HepG2 (cell line): Measurements from ENCODE around the gene HBA1. TPM values are rescaled to one million over a fixed set of nuclear protein-coding genes. Genes with fewer than 3 reads are reported as not detected.

Source experiments
- ARID2 ChIP-seq: sonication (generic); formaldehyde crosslinking; IDR thresholded peaks from 2 replicates; pipeline ENCODE4 v1.8.1; 2022; ENCODE audit warnings: mild to moderate bottlenecking, missing genetic modification reagents, borderline replicate concordance
- CBX1 ChIP-seq: IDR thresholded peaks from one replicate; pipeline ENCODE4 v1.6.1; 2016; ENCODE audit warnings: antibody characterized with exemption, low read depth
- CHCHD3 ChIP-seq: sonication (generic); formaldehyde crosslinking; IDR thresholded peaks from 2 replicates; pipeline ENCODE4 v1.8.0; 2022; ENCODE audit warnings: mild to moderate bottlenecking, missing genetic modification reagents, moderate library complexity
- HOXA3 ChIP-seq: sonication (generic); formaldehyde crosslinking; IDR thresholded peaks from 2 replicates; pipeline ENCODE4 v1.5.0; 2020; ENCODE audit warnings: missing genetic modification reagents
- JUND ChIP-seq: sonication (generic); formaldehyde crosslinking; IDR thresholded peaks from 2 replicates; pipeline ENCODE4 v1.8.0; 2022; ENCODE audit warnings: mild to moderate bottlenecking, missing genetic modification reagents
- MTA1 ChIP-seq: sonication (generic); formaldehyde crosslinking; IDR thresholded peaks from 2 replicates; pipeline ENCODE4 v1.4.0; 2020; ENCODE audit warnings: missing genetic modification reagents, mild to moderate bottlenecking, borderline replicate concordance
- NFKBIZ ChIP-seq: IDR thresholded peaks from 2 replicates; pipeline ENCODE4 v1.6.1; 2018; ENCODE audit warnings: missing genetic modification reagents, missing compliant biosample characterization
- PCBP2 ChIP-seq: fragments of 200-400 bp; formaldehyde crosslinking; optimal IDR thresholded peaks from 2 replicates; pipeline ENCODE3; 2018; ENCODE audit warnings: low read length, low read depth; ENCODE audit not compliant: poor library complexity, severe bottlenecking
- SYNCRIP ChIP-seq: fragments of 200-400 bp; formaldehyde crosslinking; IDR thresholded peaks from 2 replicates; pipeline ENCODE4 v1.6.1; 2018; ENCODE audit warnings: mild to moderate bottlenecking, low read depth, low read length; ENCODE audit not compliant: insufficient read depth
- ZFYVE20 ChIP-seq: sonication (generic); formaldehyde crosslinking; IDR thresholded peaks from 2 replicates; pipeline ENCODE4 v1.8.0; 2023; ENCODE audit warnings: low read depth, mild to moderate bottlenecking, moderate library complexity, missing genetic modification reagents, borderline replicate concordance
- ZNF17 ChIP-seq: sonication (generic); formaldehyde crosslinking; IDR thresholded peaks from 2 replicates; pipeline ENCODE4 v1.5.0; 2020; ENCODE audit warnings: mild to moderate bottlenecking, missing genetic modification reagents
- ZNF749 ChIP-seq: sonication (generic); formaldehyde crosslinking; IDR thresholded peaks from 2 replicates; pipeline ENCODE4 v1.8.0; 2022; ENCODE audit warnings: mild to moderate bottlenecking, missing genetic modification reagents, moderate library complexity, borderline replicate concordance
- ZNF850 ChIP-seq: sonication (generic); formaldehyde crosslinking; conservative IDR thresholded peaks from 2 replicates; pipeline ENCODE4 v1.9.0; 2021; ENCODE audit warnings: mild to moderate bottlenecking, missing genetic modification reagents
- polyA plus RNA-seq, 8 experiments: library from polyadenylated mRNA; depleted of rRNA in 3 of 8; stranded (reverse) in 7 of 8; unstranded in 1 of 8; fragments of >200 nt; fragmentation: Illumina TruSeq in 4 of 8; extraction: Trizol in 4 of 8; gene quantifications; 2 replicates each; pipeline versions ENCODE4 v1.2.1 to v1.2.3, GENCODE V29; 2011 to 2016; ENCODE audit warnings: low read depth in 4 of 8, missing spikeins in 1 of 8, mixed read lengths in 1 of 8; ENCODE audit not compliant: insufficient read depth in 1 of 8
- total RNA-seq, 5 experiments: library from RNA; depleted of rRNA; stranded (reverse); fragments of >200 nt; fragmentation: Illumina TruSeq; extraction: Trizol; gene quantifications; 2 replicates each; pipeline ENCODE4 v1.2.3, GENCODE V29; 2016; ENCODE audit warnings: low read depth in 1 of 5
- TF ChIP-seq, protein P1 (sequence below): sonication (generic); formaldehyde crosslinking; IDR thresholded peaks from 2 replicates; pipeline ENCODE4 v1.8.0; 2022; ENCODE audit warnings: low read depth, missing genetic modification reagents
- TF ChIP-seq, protein P2 (sequence below): sonication (generic); formaldehyde crosslinking; IDR thresholded peaks from 2 replicates; pipeline ENCODE4 v1.8.1; 2023; ENCODE audit warnings: missing genetic modification reagents, inconsistent platforms, borderline replicate concordance
- TF ChIP-seq, protein P3 (sequence below): IDR thresholded peaks from 2 replicates; pipeline ENCODE4 v1.6.1; 2012; ENCODE audit warnings: inconsistent platforms
- TF ChIP-seq, protein P4 (sequence below): sonication (generic); formaldehyde crosslinking; IDR thresholded peaks from 2 replicates; pipeline ENCODE4 v1.8.0; 2022; ENCODE audit warnings: mild to moderate bottlenecking, missing genetic modification reagents

HBA1 gene
- total and polyA plus RNA-seq, 2 of the 13 experiments (the other 11 are each of a cell fraction or from before 2014, with no cell fraction given) = 0.59 TPM; not detected in 1

DNA sequence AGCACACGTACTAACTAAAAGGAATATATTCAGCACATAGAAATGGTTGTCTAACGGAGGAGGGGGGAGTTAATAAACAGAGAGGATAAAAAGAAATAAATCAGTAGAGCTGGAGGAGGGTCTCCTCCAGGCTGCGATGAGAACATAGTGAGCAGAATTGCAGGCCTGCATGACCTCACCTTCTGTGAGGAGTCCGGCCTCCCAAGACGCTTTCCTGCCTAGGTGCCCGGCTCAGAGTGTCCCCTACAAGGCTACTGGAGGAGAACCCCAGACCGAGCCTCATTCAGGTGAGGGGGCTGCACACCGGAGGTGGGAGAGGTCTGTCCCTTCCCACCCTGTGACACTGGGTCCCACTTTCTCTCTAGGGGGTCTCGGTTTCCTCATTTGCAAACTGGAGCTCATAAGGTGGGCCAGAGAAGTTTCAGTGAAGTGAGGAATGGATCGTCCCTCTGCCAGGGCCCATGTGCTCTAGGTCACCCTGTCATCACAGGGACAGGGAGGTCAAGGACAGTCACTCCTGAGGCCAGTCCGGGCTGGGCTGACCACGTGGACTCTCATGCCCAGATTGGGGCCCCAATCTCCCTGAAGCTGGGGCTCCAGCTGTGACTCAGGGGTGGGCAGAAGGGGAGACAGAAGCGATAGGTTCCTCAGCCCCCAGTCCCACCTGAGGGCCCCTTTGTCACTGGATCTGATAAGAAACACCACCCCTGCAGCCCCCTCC is 14.0 kb upstream of the HBA1 start (continued):
- TF ChIP-seq, protein P1, sequence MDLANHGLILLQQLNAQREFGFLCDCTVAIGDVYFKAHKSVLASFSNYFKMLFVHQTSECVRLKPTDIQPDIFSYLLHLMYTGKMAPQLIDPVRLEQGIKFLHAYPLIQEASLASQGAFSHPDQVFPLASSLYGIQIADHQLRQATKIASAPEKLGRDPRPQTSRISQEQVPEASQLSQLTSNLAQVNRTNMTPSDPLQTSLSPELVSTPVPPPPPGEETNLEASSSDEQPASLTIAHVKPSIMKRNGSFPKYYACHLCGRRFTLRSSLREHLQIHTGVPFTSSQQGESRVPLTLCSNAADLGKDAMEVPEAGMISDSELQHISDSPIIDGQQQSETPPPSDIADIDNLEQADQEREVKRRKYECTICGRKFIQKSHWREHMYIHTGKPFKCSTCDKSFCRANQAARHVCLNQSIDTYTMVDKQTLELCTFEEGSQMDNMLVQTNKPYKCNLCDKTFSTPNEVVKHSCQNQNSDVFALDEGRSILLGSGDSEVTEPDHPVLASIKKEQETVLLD (CRISPR knock-in tag) = no peak
- 0 out of 2 replicates have a peak, but pooled peaks have one; percentile 49 for TF ChIP-seq HOXA3
- no peak for TF ChIP-seq ARID2
- no peak for TF ChIP-seq ZNF850 (CRISPR knock-in tag)
- no peak for TF ChIP-seq NFKBIZ
- no peak for TF ChIP-seq ZNF749 (CRISPR knock-in tag)
- TF ChIP-seq, protein P2, sequence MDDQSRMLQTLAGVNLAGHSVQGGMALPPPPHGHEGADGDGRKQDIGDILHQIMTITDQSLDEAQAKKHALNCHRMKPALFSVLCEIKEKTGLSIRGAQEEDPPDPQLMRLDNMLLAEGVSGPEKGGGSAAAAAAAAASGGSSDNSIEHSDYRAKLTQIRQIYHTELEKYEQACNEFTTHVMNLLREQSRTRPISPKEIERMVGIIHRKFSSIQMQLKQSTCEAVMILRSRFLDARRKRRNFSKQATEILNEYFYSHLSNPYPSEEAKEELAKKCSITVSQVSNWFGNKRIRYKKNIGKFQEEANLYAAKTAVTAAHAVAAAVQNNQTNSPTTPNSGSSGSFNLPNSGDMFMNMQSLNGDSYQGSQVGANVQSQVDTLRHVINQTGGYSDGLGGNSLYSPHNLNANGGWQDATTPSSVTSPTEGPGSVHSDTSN (CRISPR knock-in tag) = no peak
- TF ChIP-seq, protein P3, sequence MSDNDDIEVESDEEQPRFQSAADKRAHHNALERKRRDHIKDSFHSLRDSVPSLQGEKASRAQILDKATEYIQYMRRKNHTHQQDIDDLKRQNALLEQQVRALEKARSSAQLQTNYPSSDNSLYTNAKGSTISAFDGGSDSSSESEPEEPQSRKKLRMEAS = peak; percentile 92
- TF ChIP-seq ZNF17 (CRISPR knock-in tag) = no peak
- no peak for TF ChIP-seq CBX1
- 0 out of 2 replicates have a peak, but pooled peaks have one; percentile 31 for TF ChIP-seq JUND (CRISPR knock-in tag)
- no peak for TF ChIP-seq PCBP2
- TF ChIP-seq MTA1 (CRISPR knock-in tag) = peak; percentile 70; the same call in 1 of the 2 replicates
- TF ChIP-seq, protein P4, sequence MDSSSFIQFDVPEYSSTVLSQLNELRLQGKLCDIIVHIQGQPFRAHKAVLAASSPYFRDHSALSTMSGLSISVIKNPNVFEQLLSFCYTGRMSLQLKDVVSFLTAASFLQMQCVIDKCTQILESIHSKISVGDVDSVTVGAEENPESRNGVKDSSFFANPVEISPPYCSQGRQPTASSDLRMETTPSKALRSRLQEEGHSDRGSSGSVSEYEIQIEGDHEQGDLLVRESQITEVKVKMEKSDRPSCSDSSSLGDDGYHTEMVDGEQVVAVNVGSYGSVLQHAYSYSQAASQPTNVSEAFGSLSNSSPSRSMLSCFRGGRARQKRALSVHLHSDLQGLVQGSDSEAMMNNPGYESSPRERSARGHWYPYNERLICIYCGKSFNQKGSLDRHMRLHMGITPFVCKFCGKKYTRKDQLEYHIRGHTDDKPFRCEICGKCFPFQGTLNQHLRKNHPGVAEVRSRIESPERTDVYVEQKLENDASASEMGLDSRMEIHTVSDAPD (CRISPR knock-in tag) = no peak
- TF ChIP-seq CHCHD3 (CRISPR knock-in tag) = no peak
- no peak for TF ChIP-seq ZFYVE20 (CRISPR knock-in tag)
- TF ChIP-seq SYNCRIP = no peak
